ENCODE measurements around the gene ARHGDIA.
A peak's percentile ranks its signal among the peaks of the same experiment; 100 is the strongest.

Gene ARHGDIA

GRCh38 chr17:81867170-81867990 is 3.8 kb downstream of the ARHGDIA start:
- peak overlapping the region; percentile 56 for H3K9ac ChIP-seq (ENCODE audit: low read length)
- no peak overlapping the region for H3K4me3 ChIP-seq (ENCODE audit: low read depth, low read length)
- H3K27me3 ChIP-seq (ENCODE audit: control insufficient read depth, insufficient read depth, low read length): no peaks in the 10 kb centered on the region
- H3K36me3 ChIP-seq (ENCODE audit: control insufficient read depth, insufficient read depth, low read length): peaks cover 53% of the 10 kb centered on the region
- H3K4me1 ChIP-seq (ENCODE audit: control insufficient read depth, insufficient read depth, low read length): peaks cover 38% of the 10 kb centered on the region
- no peaks in the 10 kb centered on the region for H3K9me3 ChIP-seq (ENCODE audit: control insufficient read depth, insufficient read depth, low read depth, low read length)
- 0 out of 2 replicates have a peak overlapping the region, but pooled peaks have one; percentile 74 for H3K27ac ChIP-seq (ENCODE audit: low read depth, low read length)

GRCh38 chr17:81866440-81867169 is 4.5 kb downstream of the ARHGDIA start:
- Histone ChIP-seq H3K4me1 (ENCODE audit: control insufficient read depth, insufficient read depth, low read length) (peaks cover 38% of the 10 kb centered on the region), H3K9me3 (ENCODE audit: control insufficient read depth, insufficient read depth, low read depth, low read length) (no peaks in the 10 kb centered on the region), H3K27ac (ENCODE audit: low read depth, low read length) (no peak overlapping the region), H3K4me3 (ENCODE audit: low read depth, low read length) (no peak overlapping the region), H3K36me3 (ENCODE audit: control insufficient read depth, insufficient read depth, low read length) (peaks cover 53% of the 10 kb centered on the region), H3K9ac (ENCODE audit: low read length) (no peak overlapping the region), H3K27me3 (ENCODE audit: control insufficient read depth, insufficient read depth, low read length) (no peaks in the 10 kb centered on the region)

GRCh38 chr17:81865733-81866439 is 5.3 kb downstream of the ARHGDIA start:
- H3K9ac ChIP-seq (ENCODE audit: low read length): no peak overlapping the region
- no peaks in the 10 kb centered on the region for H3K27me3 ChIP-seq (ENCODE audit: control insufficient read depth, insufficient read depth, low read length)
- no peak overlapping the region for H3K27ac ChIP-seq (ENCODE audit: low read depth, low read length)
- H3K4me1 ChIP-seq (ENCODE audit: control insufficient read depth, insufficient read depth, low read length): peaks cover 38% of the 10 kb centered on the region
- peaks cover 53% of the 10 kb centered on the region for H3K36me3 ChIP-seq (ENCODE audit: control insufficient read depth, insufficient read depth, low read length)
- H3K9me3 ChIP-seq (ENCODE audit: control insufficient read depth, insufficient read depth, low read depth, low read length): no peaks in the 10 kb centered on the region
- H3K4me3 ChIP-seq (ENCODE audit: low read depth, low read length): no peak overlapping the region

- Histone ChIP-seq H3K9me3 (ENCODE audit: control insufficient read depth, insufficient read depth, low read depth, low read length) (no peaks in the 10 kb centered on the region), H3K27me3 (ENCODE audit: control insufficient read depth, insufficient read depth, low read length) (no peaks in the 10 kb centered on the region), H3K4me1 (ENCODE audit: control insufficient read depth, insufficient read depth, low read length) (peaks cover 38% of the 10 kb centered on the region), H3K4me3 (ENCODE audit: low read depth, low read length) (no peak overlapping the region), H3K36me3 (ENCODE audit: control insufficient read depth, insufficient read depth, low read length) (peaks cover 53% of the 10 kb centered on the region), H3K9ac (ENCODE audit: low read length) (no peak overlapping the region), H3K27ac (ENCODE audit: low read depth, low read length) (no peak overlapping the region)
These were observed 5.8 kb downstream of the ARHGDIA start for GRCh38 chr17:81865358-81865732.

GRCh38 chr17:81863833-81864768 is 7.0 kb downstream of the ARHGDIA start:
- Histone ChIP-seq H3K36me3 (ENCODE audit: control insufficient read depth, insufficient read depth, low read length) (peaks cover 50% of the 10 kb centered on the region), H3K4me3 (ENCODE audit: low read depth, low read length) (no peak overlapping the region), H3K4me1 (ENCODE audit: control insufficient read depth, insufficient read depth, low read length) (peaks cover 33% of the 10 kb centered on the region)

GRCh38 chr17:81863123-81863675 is 7.9 kb downstream of the ARHGDIA start:
- Histone ChIP-seq H3K9me3 (ENCODE audit: control insufficient read depth, insufficient read depth, low read depth, low read length) (no peaks in the 10 kb centered on the region), H3K9ac (ENCODE audit: low read length) (no peak overlapping the region), H3K27me3 (ENCODE audit: control insufficient read depth, insufficient read depth, low read length) (no peaks in the 10 kb centered on the region), H3K36me3 (ENCODE audit: control insufficient read depth, insufficient read depth, low read length) (peaks cover 52% of the 10 kb centered on the region), H3K4me1 (ENCODE audit: control insufficient read depth, insufficient read depth, low read length) (peaks cover 28% of the 10 kb centered on the region), H3K4me3 (ENCODE audit: low read depth, low read length) (no peak overlapping the region), H3K27ac (ENCODE audit: low read depth, low read length) (no peak overlapping the region)

More at GRCh38 chr17:81863833-81864768, 7.0 kb downstream of the ARHGDIA start:
- Histone ChIP-seq H3K9ac (ENCODE audit: low read length) (no peak overlapping the region), H3K27ac (ENCODE audit: low read depth, low read length) (no peak overlapping the region), H3K27me3 (ENCODE audit: control insufficient read depth, insufficient read depth, low read length) (no peaks in the 10 kb centered on the region), H3K9me3 (ENCODE audit: control insufficient read depth, insufficient read depth, low read depth, low read length) (no peaks in the 10 kb centered on the region)

GRCh38 chr17:81860756-81861568 is 10.2 kb downstream of the ARHGDIA start:
- Histone ChIP-seq H3K36me3 (ENCODE audit: control insufficient read depth, insufficient read depth, low read length) (peaks cover 56% of the 10 kb centered on the region), H3K4me1 (ENCODE audit: control insufficient read depth, insufficient read depth, low read length) (peaks cover 9% of the 10 kb centered on the region), H3K27me3 (ENCODE audit: control insufficient read depth, insufficient read depth, low read length) (no peaks in the 10 kb centered on the region), H3K9ac (ENCODE audit: low read length) (peak overlapping the region; percentile 92), H3K4me3 (ENCODE audit: low read depth, low read length) (peak overlapping the region; percentile 95), H3K9me3 (ENCODE audit: control insufficient read depth, insufficient read depth, low read depth, low read length) (no peaks in the 10 kb centered on the region), H3K27ac (ENCODE audit: low read depth, low read length) (peak overlapping the region; percentile 77)

GRCh38 chr17:81859906-81860755 is 11.0 kb downstream of the ARHGDIA start, which contains the start of gene P4HB:
P4HB (minus strand) TSS chr17:81860535; CDS start chr17:81860471, 64 bp downstream.
- Histone ChIP-seq H3K27ac (ENCODE audit: low read depth, low read length) (peak within 1 kb of the TSS; percentile 93), H3K9me3 (ENCODE audit: control insufficient read depth, insufficient read depth, low read depth, low read length) (no peaks in the 10 kb centered on the region), H3K4me3 (ENCODE audit: low read depth, low read length) (peak within 1 kb of the TSS; percentile 95), H3K4me1 (ENCODE audit: control insufficient read depth, insufficient read depth, low read length) (peaks cover 9% of the 10 kb centered on the region), H3K9ac (ENCODE audit: low read length) (peak within 1 kb of the TSS; percentile 92), H3K27me3 (ENCODE audit: control insufficient read depth, insufficient read depth, low read length) (no peaks in the 10 kb centered on the region), H3K36me3 (ENCODE audit: control insufficient read depth, insufficient read depth, low read length) (peaks cover 56% of the 10 kb centered on the region)
